Iris pigment epithelial cell (primary cell): ENCODE results near the gene MTPN.
A peak's percentile ranks its signal among the peaks of the same experiment; 100 is the strongest.

Experiments
- DNase-seq: peaks from one replicate; pipeline ENCODE4 v3.0.0-alpha.2; 2011; ENCODE audit warnings: low read depth

The MTPN gene

GRCh38 chr7:135977007-135977741, at the start of gene MTPN:
TSS of gene MTPN (minus strand) at chr7:135977359. CDS start at chr7:135977100, 259 bp downstream.
- DNase-seq, result peak; percentile 94

- no peak for DNase-seq
Measured at GRCh38 chr7:136026209-136026608, 49.0 kb upstream of the MTPN start.

GRCh38 chr7:136023134-136023869, 46.1 kb upstream of the MTPN start:
- no peak for DNase-seq

GRCh38 chr7:136020556-136020955, 43.4 kb upstream of the MTPN start:
- DNase-seq, result no peak

- DNase-seq, result peak; percentile 29
Measured at GRCh38 chr7:136018104-136018503, 40.9 kb upstream of the MTPN start.

GRCh38 chr7:136016649-136017395, 39.7 kb upstream of the MTPN start:
- DNase-seq, result no peak

- DNase-seq, result no peak
Measured at GRCh38 chr7:136015638-136016037, 38.5 kb upstream of the MTPN start.

GRCh38 chr7:136014659-136015058, 37.5 kb upstream of the MTPN start:
- no peak for DNase-seq

- no peak for DNase-seq
Measured at GRCh38 chr7:136012238-136012637, 35.1 kb upstream of the MTPN start.

GRCh38 chr7:136009488-136010079, 32.4 kb upstream of the MTPN start:
- peak; percentile 42 for DNase-seq

GRCh38 chr7:136006208-136006607, 29.0 kb upstream of the MTPN start:
- DNase-seq, result no peak

- DNase-seq, result no peak
Measured at GRCh38 chr7:136004083-136004482, 26.9 kb upstream of the MTPN start.

GRCh38 chr7:136002802-136003201, 25.6 kb upstream of the MTPN start:
- DNase-seq, result no peak

- DNase-seq, result peak; percentile 54
Measured at GRCh38 chr7:136000288-136000913, 23.2 kb upstream of the MTPN start.

GRCh38 chr7:135998081-135998480, 20.9 kb upstream of the MTPN start:
- peak; percentile 11 for DNase-seq

GRCh38 chr7:135995748-135996147, 18.6 kb upstream of the MTPN start:
- DNase-seq, result no peak

GRCh38 chr7:135994466-135995205, 17.5 kb upstream of the MTPN start:
- DNase-seq, result peak; percentile 75

GRCh38 chr7:135993950-135994349, 16.8 kb upstream of the MTPN start:
- DNase-seq, result no peak

GRCh38 chr7:135991906-135992305, 14.7 kb upstream of the MTPN start:
- no peak for DNase-seq

- DNase-seq, result no peak
Measured at GRCh38 chr7:135991322-135991721, 14.2 kb upstream of the MTPN start.

GRCh38 chr7:135990258-135990657, 13.1 kb upstream of the MTPN start:
- DNase-seq, result no peak
